Sigmoid colon (tissue), 7 donors: ENCODE results near the gene ALKBH1. TPM values are rescaled to one million over a fixed set of nuclear protein-coding genes. Genes with fewer than 3 reads are reported as not detected.
"Not testable (repeated sequence)": the region's sequence is repeated elsewhere in the genome, so short reads cannot be mapped to it uniquely, and the experiment has no call there.

Source experiments
- DNase-seq: peaks from one replicate; pipeline ENCODE4 v3.0.0-alpha.2; 2019
- H3K27ac ChIP-seq, 4 donors: fragments of 200-600 bp; sonication (generic); one replicate each; pipeline ENCODE4 v1.5.1; 2016 to 2019; ENCODE audit warnings: mild to moderate bottlenecking in 1 of 4
- H3K27me3 ChIP-seq, 3 donors: fragments of 200-600 bp; sonication (generic); one replicate each; pipeline ENCODE4 v1.5.1; 2019; ENCODE audit warnings: mild to moderate bottlenecking in 1 of 3
- H3K36me3 ChIP-seq, 4 donors: fragments of 200-600 bp; sonication (generic); one replicate each; pipeline ENCODE4 v1.5.1; 2016 to 2019
- H3K4me1 ChIP-seq, 4 donors: fragments of 200-600 bp; sonication (generic); one replicate each; pipeline ENCODE4 v1.5.1; 2017 to 2019
- H3K4me3 ChIP-seq, 4 donors: fragments of 200-600 bp; sonication (generic); one replicate each; pipeline ENCODE4 v1.5.1; 2017 to 2019; ENCODE audit warnings: mild to moderate bottlenecking in 2 of 4, moderate library complexity in 1 of 4
- H3K9me3 ChIP-seq, 4 donors: fragments of 200-600 bp in 3 of 4; sonication (generic) in 3 of 4; one replicate each; pipeline versions ENCODE4 v1.5.1 to v1.6.1; 2013 to 2019
- CTCF ChIP-seq, 4 experiments: fragments of 450-650 bp in 3 of 4; fragments of 200-600 bp in 1 of 4; IDR thresholded peaks; one replicate each; pipeline ENCODE4 v1.5.1; 2016 to 2019; ENCODE audit warnings: antibody characterized with exemption in 4 of 4, mild to moderate bottlenecking in 3 of 4, moderate library complexity in 2 of 4
- EP300 ChIP-seq, 4 donors: sonication (generic); formaldehyde crosslinking; IDR thresholded peaks; one replicate each; pipeline ENCODE4 v1.6.1; 2017; ENCODE audit warnings: antibody characterized with exemption in 4 of 4
- POLR2A ChIP-seq, 2 donors: fragments of 450-650 bp; IDR thresholded peaks; one replicate each; pipeline ENCODE4 v1.6.1; 2016; ENCODE audit warnings: antibody characterized with exemption in 2 of 2, mild to moderate bottlenecking in 2 of 2, moderate library complexity in 2 of 2
- POLR2AphosphoS5 ChIP-seq, 4 donors: sonication (generic); formaldehyde crosslinking; IDR thresholded peaks; one replicate each; pipeline ENCODE4 v1.6.1; 2017; ENCODE audit warnings: antibody characterized with exemption in 4 of 4
- WGBS, 2 donors: extraction: QIAGEN DNeasy Blood & Tissue Kit; methylation state at CpG; one replicate each; pipeline ENCODE4 v1.1.7; 2013; 5-methylcytosine and 5-hydroxymethylcytosine counted together
- intact Hi-C: fragments of 100-400 bp; cut with DNase I; formaldehyde crosslinking; loops from one replicate; pipeline ENCODE4 v1.15.1; 2023
- polyA plus RNA-seq, 3 donors: library from polyadenylated mRNA; stranded (reverse); fragments of 200-250 nt; gene quantifications; one replicate each; pipeline ENCODE4 v1.2.3, GENCODE V29; 2013
- total RNA-seq, 4 donors: library from RNA; depleted of rRNA; stranded (reverse); fragments of >200 nt; gene quantifications; one replicate each; pipeline ENCODE4 v1.1.0, GENCODE V29; 2016
- donor health status: healthy with polysubstance abuse.
- donor health status: Bipolar disorder and iron deficiency.
- donor health status: healthy.

The ALKBH1 gene
- total RNA-seq (10 to 100 TPM in 3 of 4 donors, 1 to 10 TPM in 1; 5.4 to 14.6 (median 10.8) TPM), polyA plus RNA-seq (10 to 100 TPM in 1 of 3 donors, 1 to 10 TPM in 2; 7.2 to 11.4 (median 8.8) TPM)

GRCh38 chr14:77707724-77708408, at the start of gene ALKBH1, which contains the start of gene SLIRP:
TSS of gene ALKBH1 (minus strand) at chr14:77708023. CDS start at chr14:77708004, 19 bp downstream.
TSS of gene SLIRP (plus strand) at chr14:77708103. CDS start at chr14:77708112, 9 bp downstream.
- intact Hi-C loops = loop anchor here (1.0 to 5.0 kb wide), 3 partner anchors 53 to 251 kb away; partner anchors contain the start of genes AHSA1, SPTLC2 and VIPAS39
- peak; percentile 92 for DNase-seq
- Histone ChIP-seq H3K27ac (peak within 1 kb of the TSS; percentile 71 to 84 (median 82)), H3K36me3 (peaks cover 6 to 41% (median 19%) of the 10 kb centered on the region in 4 donors), H3K9me3 (no peaks in the 10 kb centered on the region), H3K4me1 (peaks cover 0 to 38% (median 30%) of the 10 kb centered on the region in 4 donors), H3K4me3 (peak within 1 kb of the TSS; percentile 86 to 98 (median 95)), H3K27me3 (no peaks in the 10 kb centered on the region)
- TF ChIP-seq POLR2AphosphoS5 (IDR thresholded peaks at IDR 0.05) (peak; percentile 78 to 94 (median 90)), POLR2A (IDR thresholded peaks at IDR 0.05) (peak; percentile 48 to 66), CTCF (IDR thresholded peaks at IDR 0.05) (no peak), EP300 (IDR thresholded peaks at IDR 0.05) (peak in 1 of 4 donors; percentile 2)
- WGBS, 2 donors = 0% methylated on average over 49 of the region's 49 CpGs

- H3K27me3 ChIP-seq = no peaks in the 10 kb centered on the region
- intact Hi-C loops = no loop called here
- no peak overlapping the region for H3K27ac ChIP-seq
- TF ChIP-seq EP300 (IDR thresholded peaks at IDR 0.05) = no peak
- no peak for TF ChIP-seq CTCF (IDR thresholded peaks at IDR 0.05)
- TF ChIP-seq POLR2A (IDR thresholded peaks at IDR 0.05) = no peak
- TF ChIP-seq POLR2AphosphoS5 (IDR thresholded peaks at IDR 0.05) = no peak
- H3K36me3 ChIP-seq = peaks cover 11 to 76% (median 35%) of the 10 kb centered on the region in 4 donors
- 73 to 76% methylated on average over 3 of the region's 3 CpGs for WGBS, 2 donors
- H3K4me1 ChIP-seq = peaks cover 0 to 23% (median 11%) of the 10 kb centered on the region in 4 donors
- no peaks in the 10 kb centered on the region for H3K9me3 ChIP-seq
- no peak for DNase-seq
- no peak overlapping the region for H3K4me3 ChIP-seq
These were observed 45.1 kb upstream of the ALKBH1 start for GRCh38 chr14:77752799-77753516.

GRCh38 chr14:77752266-77752665, 44.4 kb upstream of the ALKBH1 start:
- Histone ChIP-seq H3K27ac (no peak overlapping the region), H3K9me3 (no peaks in the 10 kb centered on the region), H3K36me3 (peaks cover 11 to 83% (median 39%) of the 10 kb centered on the region in 4 donors), H3K4me3 (no peak overlapping the region), H3K4me1 (peaks cover 0 to 20% (median 9%) of the 10 kb centered on the region in 4 donors), H3K27me3 (no peaks in the 10 kb centered on the region)
- intact Hi-C loops = no loop called here
- TF ChIP-seq CTCF (IDR thresholded peaks at IDR 0.05) = no peak
- TF ChIP-seq EP300 (IDR thresholded peaks at IDR 0.05) = no peak
- TF ChIP-seq POLR2A (IDR thresholded peaks at IDR 0.05) = no peak
- no peak for TF ChIP-seq POLR2AphosphoS5 (IDR thresholded peaks at IDR 0.05)
- 96 to 98% methylated on average over 2 of the region's 2 CpGs for WGBS, 2 donors
- no peak for DNase-seq

GRCh38 chr14:77747425-77747824, 39.6 kb upstream of the ALKBH1 start:
- intact Hi-C loops, H3K27me3 ChIP-seq, H3K9me3 ChIP-seq, H3K4me3 ChIP-seq, H3K27ac ChIP-seq, H3K4me1 ChIP-seq, DNase-seq: not testable (repeated sequence)
- peaks cover 11 to 88% (median 34%) of the 10 kb centered on the region in 4 donors for H3K36me3 ChIP-seq
- 92 to 95% methylated on average over 33 of the region's 33 CpGs for WGBS, 2 donors
